Mucosa of descending colon (tissue), 3 donors: ENCODE results near the gene TMEM255B. TPM values are rescaled to one million over a fixed set of nuclear protein-coding genes. Genes with fewer than 3 reads are reported as not detected.

Experiments used
- ATAC-seq: fragments of 200-7000 bp; cut with Tn5 transposase; one replicate; pipeline ENCODE4 v1.9.1; 2020; ENCODE audit warnings: mild to moderate bottlenecking, moderate library complexity
- DNase-seq, 3 donors: peaks; one replicate each; pipeline ENCODE4 v3.0.0-alpha.2; 2020
- H3K36me3 ChIP-seq: fragments of 200-600 bp; one replicate; pipeline ENCODE4 v1.8.0; 2021; ENCODE audit warnings: low read depth, mild to moderate bottlenecking
- H3K4me1 ChIP-seq: fragments of 200-600 bp; one replicate; pipeline ENCODE4 v1.8.0; 2021; ENCODE audit warnings: low read depth, mild to moderate bottlenecking
- H3K4me3 ChIP-seq: fragments of 200-600 bp; one replicate; pipeline ENCODE4 v1.8.0; 2021; ENCODE audit warnings: mild to moderate bottlenecking
- H3K9me3 ChIP-seq: fragments of 200-600 bp; one replicate; pipeline ENCODE4 v1.8.0; 2021; ENCODE audit warnings: mild to moderate bottlenecking
- CTCF ChIP-seq: fragments of 200-600 bp; IDR thresholded peaks from one replicate; pipeline ENCODE4 v1.8.0; 2022; ENCODE audit warnings: antibody characterized with exemption, mild to moderate bottlenecking
- intact Hi-C, 2 donors: fragments of 100-400 bp; cut with DNase I in 1 of 2; cut with micrococcal nuclease in 1 of 2; formaldehyde crosslinking; loops; one replicate each; pipeline versions ENCODE4 v1.11.0 to v1.11.1; 2022; cut with DNase I, micrococcal nuclease
- total RNA-seq, 3 donors: library from RNA; stranded (reverse); fragmentation: NEBNext Ultra II Directional in 2 of 3; extraction: Animal tissue kit (Norgen Biotek cat#: 25700) in 2 of 3; gene quantifications; one replicate each; pipeline versions ENCODE4 v1.2.1 to v1.2.4, GENCODE V29; 2021 to 2023
- donor health status: DM: no; HTN: no; CAD: no; lungs with moderate emphysema.
- donor health status: DM: no; HTN: no; CAD: no.
- donor health status: DM: no; HTN: yes; CAD: no.

TMEM255B gene
- total RNA-seq, 3 donors from 2014 or later: 2.9 to 6.6 (median 6.3) TPM

DNA sequence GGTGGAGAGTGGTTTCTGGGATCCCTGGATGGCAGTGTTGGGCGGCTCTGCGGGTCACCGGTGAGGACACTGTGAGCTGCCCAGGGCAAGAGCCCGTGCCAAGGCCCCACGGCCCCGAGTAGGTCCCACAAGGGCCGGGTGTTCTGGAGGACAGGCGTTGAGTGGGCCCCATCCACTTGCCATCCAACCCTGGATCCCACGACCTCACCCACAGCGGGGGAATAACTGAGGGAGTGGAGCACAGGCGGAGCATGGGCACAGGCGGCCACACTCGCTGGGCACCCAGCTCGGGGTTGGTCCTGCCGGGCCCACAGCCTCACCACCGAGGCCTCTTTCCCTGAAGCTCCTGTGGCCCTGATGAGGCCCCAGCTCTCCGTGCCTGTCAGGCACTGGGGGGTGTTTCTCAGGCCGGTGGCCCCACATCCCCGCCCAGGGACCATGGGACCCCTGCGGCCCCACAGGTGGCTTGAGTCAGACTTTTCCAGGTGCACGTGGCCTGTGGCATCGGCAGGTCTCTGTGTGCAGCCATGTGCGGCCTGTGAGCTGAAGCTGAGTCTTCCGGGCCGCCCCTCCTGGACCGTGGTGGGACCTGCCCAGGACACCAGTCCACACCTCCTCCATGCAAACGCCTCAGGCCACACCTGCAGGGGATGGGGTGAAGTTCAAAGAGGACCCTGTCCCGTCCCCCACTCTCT lies 16.6 kb downstream of the TMEM255B start:
- Histone ChIP-seq H3K9me3 (no peaks in the 10 kb centered on the region), H3K36me3 (no peaks in the 10 kb centered on the region), H3K4me3 (no peak overlapping the region), H3K4me1 (no peaks in the 10 kb centered on the region)
- no peak for TF ChIP-seq CTCF
- ATAC-seq (no peak), DNase-seq (no peak)
- intact Hi-C loops: no loop called here

DNA sequence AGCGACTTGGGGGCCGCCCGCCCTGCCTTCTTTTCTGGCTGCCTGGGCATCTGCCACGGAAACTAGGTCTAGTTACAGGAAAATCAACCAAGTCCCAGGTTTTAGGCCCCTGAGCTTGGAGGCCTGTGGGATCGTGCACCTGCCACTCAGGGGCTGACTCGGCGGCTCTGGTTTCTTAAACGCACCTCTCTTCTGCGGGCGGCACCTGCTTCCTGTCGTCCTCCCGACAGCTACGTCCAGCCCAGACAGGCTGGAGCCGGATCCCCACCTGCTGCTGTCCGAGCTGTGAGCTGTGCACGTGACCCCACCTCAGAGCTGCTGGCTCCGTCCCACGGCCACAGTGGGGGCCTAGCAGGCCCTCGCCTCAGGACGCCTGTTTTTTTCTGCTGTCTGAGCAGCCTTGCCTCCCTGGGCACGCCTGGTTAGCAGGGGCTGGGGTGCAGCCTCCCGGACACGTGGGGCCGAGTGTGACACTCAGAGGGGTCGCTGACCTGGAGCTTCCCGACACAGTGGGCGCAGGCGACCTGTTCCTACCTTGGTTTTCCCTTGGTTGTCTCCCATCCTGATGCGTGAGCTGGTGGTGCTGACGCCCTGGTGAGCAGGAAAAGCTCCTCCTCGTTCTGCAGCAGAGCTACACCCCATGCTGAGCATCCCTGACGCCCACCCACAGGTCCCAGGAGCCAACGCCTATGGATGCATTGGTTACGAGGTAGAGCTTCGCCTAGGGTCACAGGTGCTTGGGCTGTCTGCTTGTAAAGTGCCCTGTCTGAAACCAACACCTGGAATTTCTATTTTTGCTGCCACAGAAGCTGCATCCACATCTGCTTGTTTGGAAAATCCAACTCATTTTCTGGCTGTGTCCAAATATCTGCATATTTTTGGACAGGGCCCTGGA lies 17.5 kb downstream of the TMEM255B start:
- intact Hi-C loops: no loop called here
- DNase-seq: no peak
- TF ChIP-seq CTCF: no peak
- Histone ChIP-seq H3K4me3 (no peak overlapping the region), H3K9me3 (no peaks in the 10 kb centered on the region), H3K4me1 (no peaks in the 10 kb centered on the region), H3K36me3 (no peaks in the 10 kb centered on the region)
- ATAC-seq: no peak

DNA sequence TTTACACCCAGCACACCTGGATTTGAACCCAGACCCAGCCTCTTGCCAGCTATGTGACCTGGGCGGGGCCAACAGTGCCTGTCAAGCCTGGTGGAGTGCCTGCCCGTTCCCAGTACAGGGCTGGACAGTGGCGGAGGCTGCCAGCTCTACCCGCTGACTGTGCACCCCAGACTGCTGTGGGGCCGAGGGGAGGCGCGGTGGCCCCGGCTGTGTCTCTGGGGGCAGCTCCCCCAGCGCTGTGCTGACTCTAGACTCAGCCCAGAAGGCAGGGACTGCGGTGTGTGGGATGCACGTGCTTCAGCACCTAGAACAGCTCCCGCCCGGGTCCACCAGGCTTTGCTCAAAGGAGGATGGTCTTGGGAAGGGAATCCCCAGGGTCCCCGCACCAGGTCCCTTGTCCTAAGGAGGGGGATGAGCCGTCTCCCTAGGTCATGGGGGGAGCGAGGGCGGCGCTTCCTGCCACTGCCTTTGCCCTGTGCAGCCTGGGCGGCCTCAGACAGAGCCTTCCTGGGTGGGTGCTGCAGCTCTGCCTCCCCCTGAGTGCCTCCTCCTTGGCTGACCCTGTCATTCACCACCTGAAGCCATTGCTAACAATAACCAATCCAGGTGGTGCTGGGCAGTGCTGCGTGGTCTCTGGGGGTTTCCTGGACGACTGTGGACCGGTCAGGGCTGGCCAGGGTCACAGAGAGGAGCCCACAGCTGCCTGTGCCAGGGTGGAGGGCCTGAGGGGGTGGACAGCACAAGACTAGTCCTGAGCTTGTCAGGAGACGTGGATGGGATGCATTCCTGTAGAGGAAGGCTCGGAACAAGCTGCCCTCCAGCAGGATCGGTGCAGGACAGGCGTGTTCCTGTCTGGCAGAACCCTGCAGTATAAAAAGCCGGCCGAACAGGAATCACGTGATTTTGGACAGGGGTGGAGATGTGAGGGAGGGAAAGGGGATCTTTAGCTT lies 18.6 kb downstream of the TMEM255B start:
- no peak for DNase-seq
- no peaks in the 10 kb centered on the region for H3K36me3 ChIP-seq
- intact Hi-C loops: no loop called here
- no peak for TF ChIP-seq CTCF
- H3K4me3 ChIP-seq: no peak overlapping the region
- no peaks in the 10 kb centered on the region for H3K9me3 ChIP-seq
- no peak for ATAC-seq
- no peaks in the 10 kb centered on the region for H3K4me1 ChIP-seq

DNA sequence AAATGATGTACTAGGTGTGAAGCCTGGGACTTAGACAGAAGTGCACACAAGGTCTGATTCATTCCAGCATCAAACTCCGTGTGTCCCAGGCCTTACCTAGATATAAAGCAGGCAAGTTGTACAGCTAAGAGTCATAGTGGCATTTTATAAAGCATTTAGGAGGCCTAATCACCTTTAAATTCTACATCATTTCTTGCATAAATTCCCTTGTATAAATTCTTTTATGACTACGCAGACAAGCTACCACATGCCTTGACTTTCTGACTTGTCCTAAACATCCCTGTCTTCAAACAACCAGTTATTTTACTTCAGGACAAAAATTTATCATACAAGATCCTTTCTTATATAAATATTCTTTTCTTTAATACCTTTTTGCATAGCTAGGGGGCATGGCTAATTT lies 22.5 kb downstream of the TMEM255B start:
- ATAC-seq (no peak), DNase-seq (no peak)
- H3K36me3 ChIP-seq: no peaks in the 10 kb centered on the region
- H3K4me3 ChIP-seq: no peak overlapping the region
- intact Hi-C loops: no loop called here
- no peak for TF ChIP-seq CTCF
- H3K9me3 ChIP-seq: no peaks in the 10 kb centered on the region
- H3K4me1 ChIP-seq: peaks cover 3% of the 10 kb centered on the region

GRCh38 chr13:113782472-113782871 lies 23.4 kb downstream of the TMEM255B start:
- intact Hi-C loops: no loop called here
- no peaks in the 10 kb centered on the region for H3K36me3 ChIP-seq
- H3K4me1 ChIP-seq: peaks cover 3% of the 10 kb centered on the region
- no peaks in the 10 kb centered on the region for H3K9me3 ChIP-seq
- DNase-seq: no peak
- no peak for TF ChIP-seq CTCF
- no peak overlapping the region for H3K4me3 ChIP-seq
- ATAC-seq: no peak
